GM18907 (cell line): ENCODE results near the gene ZC3H11A.

Experiments
- ATAC-seq: cut with Tn5 transposase; IDR thresholded peaks from one replicate; pipeline ENCODE4 v1.9.1; 2021; ENCODE audit warnings: mild to moderate bottlenecking, moderate library complexity; ENCODE audit not compliant: unreplicated experiment

Gene ZC3H11A

DNA sequence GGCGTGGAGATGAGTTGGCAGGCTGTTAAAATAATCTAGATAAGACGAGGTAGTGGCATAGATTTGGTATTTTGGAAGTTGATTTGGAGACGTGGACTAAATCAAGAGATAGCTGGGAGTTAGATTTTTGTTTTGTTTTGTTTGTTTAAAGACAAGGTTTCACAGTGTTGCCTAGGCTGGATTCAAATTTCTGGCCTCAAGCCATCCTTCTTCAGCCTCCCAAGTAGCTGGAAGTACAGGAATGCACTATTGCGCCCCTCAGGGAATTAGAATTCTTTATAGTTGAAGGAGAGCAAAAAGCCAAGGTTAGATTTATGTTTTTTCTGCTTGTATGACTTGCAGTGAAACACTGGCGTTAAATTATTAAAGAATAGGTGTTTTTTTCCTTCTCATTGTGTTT lies 43.7 kb downstream of the ZC3H11A start:
- no peak for ATAC-seq

DNA sequence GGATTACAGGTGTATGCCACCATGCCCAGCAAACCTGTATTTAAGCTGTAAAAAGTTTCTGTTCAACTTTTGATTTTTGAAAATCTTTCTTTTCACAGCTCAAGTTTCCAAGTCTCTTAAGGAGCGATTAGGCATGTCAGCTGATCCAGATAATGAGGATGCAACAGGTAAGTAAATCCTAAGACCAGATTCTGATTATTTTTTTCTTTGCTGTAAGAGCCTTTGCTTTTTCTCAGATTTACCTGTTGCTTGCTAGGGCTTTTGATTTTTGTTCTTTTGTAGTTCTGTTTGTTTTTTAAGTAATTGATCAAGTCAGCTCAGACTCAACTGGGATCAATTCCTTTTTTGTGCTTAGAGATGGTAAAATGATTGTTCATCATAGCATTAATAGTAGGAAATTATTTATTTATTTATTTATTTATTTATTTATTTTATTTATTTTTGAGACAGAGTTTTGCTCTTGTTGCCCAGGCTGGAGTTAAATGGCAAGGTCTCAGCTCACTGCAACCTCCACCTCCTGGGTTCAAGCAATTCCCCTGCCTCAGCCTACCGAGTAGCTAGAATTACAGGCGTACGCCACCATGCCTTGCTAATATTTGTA lies 44.9 kb downstream of the ZC3H11A start:
- ATAC-seq, result no peak

DNA sequence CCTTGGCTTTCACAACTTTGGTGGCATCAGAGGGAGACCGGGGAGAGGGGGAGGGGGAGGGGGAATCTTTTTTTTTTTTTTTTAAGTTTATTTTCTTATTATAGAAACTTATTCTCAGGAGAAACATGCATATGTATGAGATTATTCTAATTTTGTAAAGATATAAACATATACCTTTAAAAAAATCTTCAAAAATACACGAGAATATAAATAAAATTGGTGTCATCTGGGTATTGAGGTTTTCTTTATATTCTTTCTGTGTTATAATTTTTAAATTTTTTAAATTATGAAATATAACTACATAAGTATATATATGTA lies 47.1 kb downstream of the ZC3H11A start:
- no peak for ATAC-seq

DNA sequence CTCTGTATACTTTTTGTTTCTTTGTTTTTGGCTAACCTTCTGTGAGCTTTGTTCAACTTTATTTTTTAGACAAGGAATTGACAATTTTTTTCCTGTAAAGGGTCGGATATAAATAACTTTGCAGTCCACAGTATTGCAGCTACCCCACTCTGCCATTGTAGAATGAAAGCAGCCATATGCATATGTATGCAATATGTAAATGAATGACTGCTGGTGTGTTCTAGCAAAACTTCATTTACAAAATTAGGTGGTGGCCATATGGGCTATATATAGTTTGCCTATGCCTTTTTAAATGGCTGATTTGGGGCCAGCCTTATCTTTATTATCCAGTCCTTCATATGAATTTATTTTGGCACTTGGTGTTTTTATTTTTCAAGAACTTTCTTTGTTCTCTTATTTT lies 48.0 kb downstream of the ZC3H11A start:
- no peak for ATAC-seq
